GM18526 (cell line): ENCODE measurements around the gene SMG9.

Source experiments
- POLR2A ChIP-seq: IDR thresholded peaks from 3 replicates; pipeline ENCODE4 v1.6.1; 2011; ENCODE audit not compliant: insufficient read length; ENCODE audit errors: extremely low read depth

Gene SMG9

GRCh38 chr19:43721469-43722048 lies 33.2 kb downstream of the SMG9 start:
- no peak for TF ChIP-seq POLR2A

DNA sequence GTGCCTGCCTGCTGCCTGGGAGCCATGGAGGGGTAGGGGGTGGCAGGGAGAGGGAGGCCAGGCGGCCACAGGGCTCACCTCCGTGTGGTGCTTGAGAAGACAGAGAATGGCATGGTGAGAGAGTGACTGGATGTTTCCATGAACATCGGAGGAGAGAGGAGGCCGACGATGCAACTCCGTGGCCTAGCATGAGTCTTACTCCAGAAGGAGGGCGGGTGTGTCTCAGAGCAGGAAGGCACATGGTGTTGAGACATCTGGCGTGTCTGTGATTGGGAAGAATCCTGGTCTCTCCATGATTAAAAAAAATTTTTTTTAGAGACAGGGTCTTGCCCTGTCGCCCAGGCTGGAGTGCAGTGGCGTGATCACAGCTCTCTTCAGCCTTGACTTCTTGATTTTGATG lies 33.8 kb downstream of the SMG9 start:
- TF ChIP-seq POLR2A = no peak

DNA sequence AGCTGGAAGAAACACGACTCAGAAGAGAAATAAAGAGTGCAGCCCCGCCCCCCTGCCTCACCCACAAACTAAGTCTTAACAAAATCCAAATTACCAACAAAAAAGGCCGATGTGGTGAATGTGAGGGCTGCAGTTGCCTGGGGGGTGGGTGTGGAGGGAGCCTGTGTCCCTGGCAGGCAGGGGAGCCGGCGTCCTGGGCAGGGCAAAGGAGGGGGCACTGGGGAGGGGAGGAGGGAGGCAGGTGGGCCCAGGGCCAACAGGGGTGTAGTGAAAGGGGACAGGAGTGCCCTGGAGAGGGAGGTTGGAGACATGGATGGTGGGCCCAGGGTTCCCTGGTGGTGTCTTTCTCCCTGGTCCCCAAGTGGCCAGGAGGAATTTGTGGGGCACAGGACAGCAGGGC lies 34.8 kb downstream of the SMG9 start:
- no peak for TF ChIP-seq POLR2A

DNA sequence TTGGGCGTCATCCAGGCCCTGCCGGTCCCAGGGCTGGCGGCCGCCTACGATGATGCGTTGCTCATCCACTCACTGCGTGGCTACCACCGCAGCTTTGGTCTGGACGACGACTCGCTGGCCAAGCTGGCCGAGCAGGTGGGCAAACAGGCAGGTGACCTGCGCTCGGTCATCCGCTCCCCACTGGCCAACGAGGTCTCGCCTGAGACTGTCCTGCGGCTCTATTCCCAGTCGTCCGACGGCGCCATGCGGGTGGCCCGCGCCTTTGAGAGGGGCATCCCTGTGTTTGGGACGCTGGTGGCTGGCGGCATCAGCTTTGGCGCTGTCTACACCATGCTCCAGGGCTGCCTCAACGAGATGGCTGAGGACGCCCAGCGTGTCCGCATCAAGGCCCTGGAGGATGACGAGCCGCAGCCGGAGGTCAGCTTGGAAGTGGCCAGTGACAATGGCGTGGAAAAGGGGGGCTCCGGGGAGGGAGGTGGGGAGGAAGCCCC lies 35.3 kb downstream of the SMG9 start:
- no peak for TF ChIP-seq POLR2A

DNA sequence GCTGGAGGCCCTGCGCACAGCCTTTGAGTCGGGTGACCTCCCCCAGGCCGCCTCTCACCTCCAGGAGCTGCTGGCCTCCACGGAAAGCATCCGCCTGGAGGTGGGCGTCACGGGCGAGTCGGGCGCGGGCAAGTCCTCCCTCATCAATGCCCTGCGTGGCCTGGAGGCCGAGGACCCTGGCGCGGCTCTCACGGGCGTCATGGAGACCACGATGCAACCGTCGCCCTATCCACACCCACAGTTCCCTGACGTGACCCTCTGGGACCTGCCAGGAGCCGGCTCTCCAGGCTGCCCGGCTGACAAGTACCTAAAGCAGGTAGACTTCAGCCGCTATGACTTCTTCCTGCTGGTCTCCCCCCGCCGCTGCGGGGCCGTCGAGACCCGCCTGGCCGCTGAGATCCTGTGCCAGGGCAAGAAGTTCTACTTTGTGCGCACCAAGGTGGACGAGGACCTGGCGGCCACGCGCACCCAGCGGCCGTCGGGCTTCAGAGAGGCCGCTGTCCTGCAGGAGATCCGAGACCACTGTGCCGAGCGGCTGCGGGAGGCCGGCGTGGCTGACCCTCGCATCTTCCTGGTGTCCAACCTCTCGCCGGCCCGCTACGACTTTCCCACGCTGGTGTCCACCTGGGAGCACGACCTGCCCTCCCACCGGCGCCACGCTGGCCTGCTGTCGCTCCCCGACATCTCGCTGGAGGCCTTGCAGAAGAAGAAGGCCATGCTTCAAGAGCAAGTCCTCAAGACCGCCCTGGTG lies 36.0 kb downstream of the SMG9 start:
- TF ChIP-seq POLR2A = no peak

GRCh38 chr19:43715776-43716175 lies 39.0 kb downstream of the SMG9 start, which contains the start of gene IRGC:
IRGC (plus strand) TSS chr19:43716076; CDS start chr19:43718559, 2,483 bp downstream.
- no peak for TF ChIP-seq POLR2A

GRCh38 chr19:43713208-43713607 lies 41.6 kb downstream of the SMG9 start:
- no peak for TF ChIP-seq POLR2A

GRCh38 chr19:43711751-43712355 lies 42.9 kb downstream of the SMG9 start:
- no peak for TF ChIP-seq POLR2A

- no peak for TF ChIP-seq POLR2A
Observed at GRCh38 chr19:43708716-43709115, 46.0 kb downstream of the SMG9 start.

DNA sequence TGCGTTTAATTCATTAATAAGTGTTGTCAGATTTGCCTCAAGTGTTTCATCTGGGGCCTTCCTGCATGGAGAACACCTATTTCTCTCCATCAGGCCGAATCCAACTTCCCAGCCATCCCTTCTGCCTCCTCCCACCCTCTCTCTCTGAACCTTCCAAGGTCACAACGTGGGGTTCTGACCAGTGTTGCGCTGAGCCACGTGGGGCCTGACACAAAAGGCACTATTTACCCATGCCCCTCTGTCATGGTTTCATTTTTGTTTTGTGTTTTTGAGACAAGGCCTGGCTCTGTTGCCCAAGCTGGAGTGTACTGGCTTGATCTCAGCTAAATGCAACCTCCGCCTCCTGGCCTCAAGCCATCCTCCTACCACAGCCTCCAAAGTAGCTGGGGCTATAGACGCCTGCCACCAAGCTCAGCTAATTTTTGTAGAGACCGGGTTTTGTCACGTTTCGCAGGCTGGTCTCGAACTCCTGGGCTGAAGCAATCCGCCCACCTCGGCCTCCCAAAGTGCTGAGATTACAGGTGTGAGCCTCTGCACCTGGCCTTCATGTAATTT lies 47.5 kb downstream of the SMG9 start:
- no peak for TF ChIP-seq POLR2A

- no peak for TF ChIP-seq POLR2A
Observed at GRCh38 chr19:43705729-43706128, 49.0 kb downstream of the SMG9 start.

DNA sequence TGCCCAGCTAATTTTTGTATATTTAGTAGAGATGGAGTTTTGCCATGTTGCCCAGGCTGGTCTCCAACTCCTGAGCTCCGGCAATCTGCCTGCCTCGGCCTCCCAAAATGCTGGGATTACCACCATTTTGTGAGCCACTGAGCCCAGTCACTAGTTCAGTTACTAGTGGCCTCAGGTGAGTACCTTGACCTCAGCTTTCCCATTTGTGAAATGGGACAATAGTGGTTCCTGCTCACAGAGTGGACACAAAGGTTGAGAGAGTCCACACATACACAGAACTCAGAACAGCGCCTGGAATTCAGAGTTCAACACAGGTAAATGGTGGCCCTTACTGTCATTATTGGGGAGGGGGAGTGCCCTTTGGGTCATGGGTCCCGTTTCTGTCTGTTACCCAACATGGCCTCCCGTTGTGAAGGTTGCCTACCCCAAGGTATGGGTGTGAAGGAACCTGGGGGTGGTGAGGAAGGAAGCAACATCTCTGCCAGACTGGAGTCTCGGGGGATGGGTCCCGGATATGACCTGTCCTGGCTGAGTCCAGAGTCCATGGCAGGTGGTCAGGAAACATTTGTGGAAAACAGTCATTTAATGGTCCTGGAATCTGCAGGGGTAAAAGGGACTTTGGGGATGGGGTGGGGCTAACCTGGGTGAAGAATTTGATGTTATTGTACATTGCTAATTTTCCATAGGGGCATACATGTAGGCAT lies 50.6 kb downstream of the SMG9 start:
- no peak for TF ChIP-seq POLR2A

GRCh38 chr19:43700395-43701000 lies 54.3 kb downstream of the SMG9 start:
- no peak for TF ChIP-seq POLR2A

- TF ChIP-seq POLR2A = no peak
Observed at GRCh38 chr19:43699506-43700394, 55.0 kb downstream of the SMG9 start.

DNA sequence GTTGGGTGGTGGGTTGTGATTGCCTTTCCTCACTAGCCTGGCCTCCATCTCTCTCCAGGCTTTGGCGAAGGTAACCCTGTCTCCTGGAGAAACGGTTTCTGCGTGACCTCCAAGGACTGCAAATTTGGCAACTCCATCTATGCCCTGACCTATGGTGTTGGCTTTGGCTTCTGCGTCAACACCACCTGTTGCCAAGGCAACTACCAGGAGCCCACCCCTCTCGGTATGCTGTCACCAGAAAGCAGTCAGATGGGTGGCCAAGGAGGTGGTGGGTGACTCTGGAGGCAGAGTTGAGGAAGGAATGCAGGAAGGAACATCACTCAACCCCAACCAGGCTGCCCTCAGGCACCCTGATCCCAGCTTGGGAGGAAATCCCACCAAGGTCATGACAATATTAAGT lies 57.5 kb downstream of the SMG9 start:
- no peak for TF ChIP-seq POLR2A
